ENCODE measurements around the gene DCAF4L1.
A peak's percentile ranks its signal among the peaks of the same experiment; 100 is the strongest.

The DCAF4L1 gene

GRCh38 chr4:41990365-41991111, 9.0 kb downstream of the DCAF4L1 start, which contains the start of gene SLC30A9:
SLC30A9 (plus strand) TSS chr4:41990530; CDS start chr4:41990652, 122 bp downstream.
- DNase-seq (ENCODE audit: low spot score), result peak; percentile 94

DNA sequence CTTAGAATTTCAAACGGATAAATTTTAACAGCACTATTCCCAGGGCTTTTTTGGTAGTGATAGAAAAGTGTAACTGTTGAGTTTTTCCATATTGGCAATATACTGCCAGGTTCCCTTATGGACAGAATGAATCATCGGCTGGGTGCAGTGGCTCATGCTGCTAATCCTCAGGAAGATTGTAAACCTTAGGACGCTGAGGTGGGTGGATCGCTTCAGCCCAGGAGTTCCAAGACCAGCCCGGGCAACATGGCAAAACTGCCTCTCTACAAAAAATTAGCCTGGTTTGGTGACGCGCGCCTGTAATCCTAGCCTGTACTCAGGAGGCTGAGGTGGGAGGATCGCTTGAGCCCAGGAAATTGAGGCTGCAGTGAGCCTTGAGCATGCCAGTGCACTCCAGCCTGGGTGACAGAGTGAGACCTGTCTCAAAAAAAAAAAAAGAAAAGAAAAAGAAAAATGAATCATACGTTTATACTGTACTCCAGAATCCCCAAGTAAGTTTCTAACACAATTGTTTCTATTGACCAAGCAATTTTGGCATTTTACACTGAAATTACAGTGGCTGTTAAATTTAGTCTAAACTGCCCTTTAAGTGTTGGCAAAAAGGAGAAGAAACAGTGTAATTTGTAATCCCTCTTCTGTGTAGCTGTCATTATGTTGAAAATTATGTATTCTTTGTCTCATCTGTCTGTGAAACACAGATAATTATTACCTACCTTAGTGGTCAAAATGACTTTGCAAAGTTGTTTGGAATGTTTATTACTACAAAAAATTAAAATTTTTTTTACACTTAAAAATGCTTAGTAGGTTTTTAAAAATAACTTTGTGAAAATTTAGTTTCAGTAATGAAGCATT, 10.6 kb downstream of the DCAF4L1 start:
- no peak for DNase-seq (ENCODE audit: low spot score)

GRCh38 chr4:41992967-41993857, 11.7 kb downstream of the DCAF4L1 start:
- no peak for DNase-seq (ENCODE audit: low spot score)

DNA sequence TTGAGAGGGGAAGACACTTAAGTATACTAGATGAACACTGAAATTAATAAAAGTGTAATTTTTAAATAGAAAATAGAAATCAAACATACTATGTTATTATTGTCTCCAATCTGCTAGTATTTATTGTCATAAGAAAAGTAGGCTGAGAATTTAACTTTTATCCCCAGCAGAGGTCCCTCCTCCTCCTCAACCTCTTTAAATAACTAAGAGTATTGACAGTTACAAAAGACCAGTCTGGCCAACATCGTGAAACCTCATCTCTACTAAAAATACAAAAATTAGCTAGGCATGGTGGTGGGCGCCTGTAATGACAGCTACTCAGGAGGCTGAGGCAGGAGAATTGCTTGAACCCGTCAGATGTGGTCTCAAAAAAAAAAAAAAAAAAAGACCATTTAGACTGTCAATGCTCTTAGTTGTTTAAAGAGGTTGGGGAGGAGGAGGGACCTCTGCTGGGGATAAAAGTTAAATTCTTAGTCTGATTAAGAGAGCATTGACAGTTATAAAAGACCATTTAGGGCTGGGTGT, 13.0 kb downstream of the DCAF4L1 start:
- DNase-seq (ENCODE audit: low spot score), result no peak

DNA sequence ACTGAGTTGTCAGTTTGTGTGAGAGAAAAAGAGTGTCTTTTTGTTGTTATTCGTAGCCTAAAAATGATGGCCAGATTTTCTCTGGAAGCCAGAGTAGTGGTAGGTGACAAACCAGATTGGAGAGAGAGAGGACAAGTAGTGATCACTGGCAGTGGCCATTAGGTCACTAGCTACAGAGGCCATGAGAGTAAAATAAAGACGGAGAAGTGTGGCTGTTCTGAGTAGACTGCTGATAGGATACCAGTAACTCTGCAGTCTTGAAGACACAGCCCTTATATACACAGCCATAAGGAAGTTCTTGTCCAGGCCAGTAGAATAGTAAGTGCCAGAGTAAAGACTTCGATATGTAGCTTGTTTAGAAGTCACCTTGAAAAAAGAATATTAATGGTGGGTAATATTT, 16.5 kb downstream of the DCAF4L1 start:
- DNase-seq (ENCODE audit: low spot score), result no peak

DNA sequence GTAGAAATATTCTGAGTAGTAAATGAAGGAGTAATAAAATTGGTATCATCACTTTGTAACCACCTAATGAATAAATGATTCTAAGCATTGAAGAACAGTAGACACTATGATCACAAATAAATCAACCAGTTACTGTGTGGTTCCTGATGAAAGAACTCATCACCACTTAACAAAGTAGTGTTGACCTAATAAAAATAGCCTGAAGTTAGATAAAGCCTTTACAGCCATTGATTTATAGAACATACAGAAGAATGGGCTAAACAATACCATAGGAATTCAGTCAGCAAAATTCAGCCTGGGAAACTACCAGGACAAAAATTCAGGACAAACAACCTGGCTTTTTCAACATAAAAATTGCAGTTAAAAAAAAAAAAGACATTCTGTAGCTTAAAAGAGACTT, 17.8 kb downstream of the DCAF4L1 start:
- DNase-seq (ENCODE audit: low spot score), result no peak

- no peak for DNase-seq (ENCODE audit: low spot score)
Observed at GRCh38 chr4:42008011-42008786, 26.6 kb downstream of the DCAF4L1 start.

GRCh38 chr4:42015438-42015837, 33.9 kb downstream of the DCAF4L1 start:
- DNase-seq (ENCODE audit: low spot score), result no peak

GRCh38 chr4:42018451-42018850, 36.9 kb downstream of the DCAF4L1 start:
- DNase-seq (ENCODE audit: low spot score), result no peak
